GM19328 (cell line): ENCODE results near the gene SEC63.
"Not testable (repeated sequence)": the region's sequence is repeated elsewhere in the genome, so short reads cannot be mapped to it uniquely, and the experiment has no call there.

Experiments used
- ATAC-seq: cut with Tn5 transposase; IDR thresholded peaks from one replicate; pipeline ENCODE4 v1.9.1; 2021; ENCODE audit warnings: mild to moderate bottlenecking, moderate library complexity; ENCODE audit not compliant: unreplicated experiment

SEC63 gene

DNA sequence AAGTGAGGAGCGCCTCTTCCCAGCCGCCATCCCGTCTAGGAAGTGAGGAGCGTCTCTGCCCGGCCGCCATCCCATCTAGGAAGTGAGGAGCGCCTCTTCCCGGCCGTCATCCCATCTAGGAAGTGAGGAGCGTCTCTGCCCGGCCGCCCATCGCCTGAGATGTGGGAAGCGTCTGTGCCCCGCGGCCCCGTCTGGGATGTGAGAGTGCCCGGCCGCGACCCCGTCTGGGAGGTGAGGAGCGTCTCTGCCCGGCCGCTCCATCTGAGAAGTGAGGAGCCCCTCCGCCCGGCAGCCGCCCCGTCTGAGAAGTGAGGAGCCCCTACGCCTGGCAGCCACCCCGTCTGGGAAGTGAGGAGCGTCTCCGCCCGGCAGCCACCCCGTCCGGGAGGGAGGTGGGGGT is 23.8 kb downstream of the SEC63 start:
- ATAC-seq = not testable (repeated sequence)

GRCh38 chr6:107932580-107932979 is 25.4 kb downstream of the SEC63 start:
- ATAC-seq = no peak

DNA sequence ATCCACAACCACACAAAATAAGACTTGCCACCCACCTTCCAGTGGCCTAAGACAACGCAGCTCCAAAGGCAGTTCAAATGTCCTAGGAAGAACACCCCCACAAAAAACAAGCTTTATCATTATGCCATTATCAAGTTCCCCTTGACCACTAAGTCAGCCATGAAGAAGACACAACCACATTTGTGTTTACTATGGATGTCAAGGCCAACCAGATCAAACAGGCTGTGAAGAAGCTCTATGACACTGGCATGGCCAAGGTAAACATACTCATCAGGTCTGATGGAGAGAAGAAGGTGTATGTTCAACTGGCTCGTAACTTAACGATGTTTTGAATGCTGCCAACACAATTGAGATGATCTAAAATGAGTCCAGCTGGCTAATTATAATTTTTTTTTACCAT is 26.1 kb downstream of the SEC63 start:
- ATAC-seq = no peak

DNA sequence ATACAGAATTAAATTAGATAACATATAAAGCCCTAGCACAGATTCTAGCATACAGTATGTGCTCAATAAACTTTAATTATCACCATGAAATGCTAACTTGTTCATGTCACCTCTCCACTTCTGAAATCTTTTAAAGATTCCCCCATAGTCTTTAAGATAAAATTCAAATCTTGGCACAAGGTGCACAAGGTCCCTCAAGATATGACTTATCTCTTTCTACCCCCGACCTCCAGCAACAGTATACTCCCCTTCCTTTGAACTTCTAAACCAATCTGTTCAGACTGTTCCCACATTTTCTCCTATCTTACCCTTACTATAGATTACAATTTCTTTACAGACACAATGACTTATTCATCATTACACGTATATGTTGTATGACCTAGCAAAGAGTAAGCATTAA is 29.0 kb downstream of the SEC63 start:
- no peak for ATAC-seq

- ATAC-seq = not testable (repeated sequence)
Measured at GRCh38 chr6:107926697-107927544, 31.1 kb downstream of the SEC63 start.

- no peak for ATAC-seq
Measured at GRCh38 chr6:107917451-107918375, 40.3 kb downstream of the SEC63 start.

- not testable (repeated sequence) for ATAC-seq
Measured at GRCh38 chr6:107916961-107917360, 41.0 kb downstream of the SEC63 start.

GRCh38 chr6:107911692-107912091 is 46.3 kb downstream of the SEC63 start:
- ATAC-seq = no peak

- ATAC-seq = no peak
Measured at GRCh38 chr6:107894809-107895396, 63.1 kb downstream of the SEC63 start.

- ATAC-seq = not testable (repeated sequence)
Measured at GRCh38 chr6:107890431-107890830, 67.6 kb downstream of the SEC63 start.

DNA sequence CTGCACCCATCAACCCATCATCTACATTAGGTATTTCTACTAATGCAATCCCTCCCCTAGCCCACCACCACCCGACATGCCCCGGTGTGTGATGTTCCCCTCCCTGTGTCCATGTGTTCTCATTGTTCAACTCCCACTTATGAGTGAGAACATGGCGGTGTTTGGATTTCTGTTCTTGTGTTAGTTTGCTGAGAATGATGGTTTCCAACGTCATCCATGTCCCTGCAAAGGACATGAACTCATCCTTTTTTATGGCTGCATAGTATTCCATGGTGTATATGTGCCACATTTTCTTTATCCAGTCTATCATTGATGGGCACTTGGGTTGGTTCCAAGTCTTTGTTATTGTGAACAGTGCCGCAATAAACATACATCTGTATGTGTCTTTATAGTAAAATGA is 72.1 kb downstream of the SEC63 start:
- not testable (repeated sequence) for ATAC-seq

DNA sequence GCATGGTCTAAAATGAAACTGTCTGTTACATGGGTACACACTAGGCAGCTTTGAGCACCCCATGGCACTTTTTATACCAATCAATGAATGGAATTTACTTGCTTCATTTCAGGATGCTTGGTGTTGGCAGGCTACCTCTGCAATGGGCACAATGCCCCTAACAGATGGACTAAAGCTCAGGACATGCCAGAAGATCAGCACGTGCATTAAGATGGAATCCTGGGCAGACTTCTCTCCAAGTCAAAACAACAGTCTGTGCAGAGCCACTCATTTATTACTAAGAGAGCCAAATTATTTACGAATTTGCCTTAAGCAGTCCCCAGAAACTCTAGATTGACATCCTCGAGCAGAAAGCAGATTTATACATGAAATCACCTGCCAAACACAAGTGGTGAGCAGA is 78.1 kb downstream of the SEC63 start:
- ATAC-seq = no peak

- no peak for ATAC-seq
Measured at GRCh38 chr6:107877968-107878367, 80.0 kb downstream of the SEC63 start.

DNA sequence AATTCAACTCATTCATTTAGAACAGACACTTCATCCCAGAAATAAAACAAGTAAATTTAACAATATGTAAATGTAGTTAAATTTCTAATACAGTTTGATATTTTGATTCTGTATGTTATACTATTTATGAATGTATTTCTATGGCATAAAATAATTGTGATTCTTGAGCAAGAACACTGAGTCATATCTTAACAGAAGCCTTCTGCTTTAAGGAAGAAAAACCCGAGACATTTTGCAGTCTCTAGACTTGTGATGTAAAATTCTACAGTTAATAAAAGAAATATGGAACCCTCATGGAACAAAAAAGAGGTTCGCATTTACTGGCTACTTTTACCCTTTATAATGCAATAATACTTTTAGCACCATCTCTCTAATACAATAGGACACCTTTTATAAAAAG is 86.0 kb downstream of the SEC63 start:
- no peak for ATAC-seq

GRCh38 chr6:107871512-107871911 is 86.5 kb downstream of the SEC63 start:
- not testable (repeated sequence) for ATAC-seq

GRCh38 chr6:107871016-107871415 is 87.0 kb downstream of the SEC63 start:
- no peak for ATAC-seq

GRCh38 chr6:107870381-107870780 is 87.6 kb downstream of the SEC63 start:
- ATAC-seq = no peak

DNA sequence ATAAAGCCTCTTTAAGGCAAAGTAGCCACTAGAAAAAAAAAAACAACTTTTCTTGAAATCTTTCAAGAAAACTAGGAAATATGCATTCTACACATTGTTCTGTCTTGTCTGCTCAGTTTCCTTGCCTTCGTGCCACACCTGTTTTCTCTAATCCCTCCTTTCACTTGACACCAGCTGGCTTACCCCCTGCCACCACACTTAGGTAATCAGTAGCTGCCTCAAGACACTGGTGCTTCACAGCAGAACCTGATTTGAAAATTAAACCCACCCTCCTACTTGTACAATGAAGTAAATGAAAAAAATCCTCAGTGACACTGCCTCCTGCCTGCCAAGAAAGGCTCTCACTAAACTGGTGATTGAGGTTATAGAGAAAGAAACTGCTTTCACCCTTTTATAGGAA is 88.1 kb downstream of the SEC63 start:
- ATAC-seq = no peak

GRCh38 chr6:107868867-107869611 is 89.0 kb downstream of the SEC63 start:
- ATAC-seq = no peak

GRCh38 chr6:107867302-107867615 is 90.7 kb downstream of the SEC63 start:
- ATAC-seq = no peak
